Keratinocyte (primary cell): Measurements from ENCODE around the gene PITX3. TPM values are rescaled to one million over a fixed set of nuclear protein-coding genes. Genes with fewer than 3 reads are reported as not detected.

Source experiments
- DNase-seq: peaks from one replicate; pipeline ENCODE4 v3.0.0-alpha.2; 2011; ENCODE audit warnings: low read depth, missing footprints, low spot score
- FAIRE-seq: peaks from 2 replicates; lab custom pipeline; 2011; peaks lifted over from hg19 to GRCh38; lab: Jason Lieb, UNC
- H2AFZ ChIP-seq: 2 replicates; pipeline ENCODE4 v1.6.0; 2012; ENCODE audit warnings: low read length, control low read depth, inconsistent platforms; ENCODE audit not compliant: control insufficient read depth
- H3K27ac ChIP-seq: 2 replicates; pipeline ENCODE4 v1.5.1; 2011; ENCODE audit warnings: low read length; ENCODE audit not compliant: control insufficient read depth, insufficient read depth
- H3K27me3 ChIP-seq: 3 replicates; pipeline ENCODE4 v1.6.0; 2011; ENCODE audit warnings: low read length; ENCODE audit not compliant: control insufficient read depth, insufficient read depth; ENCODE audit errors: extremely low read depth
- H3K36me3 ChIP-seq, 2 experiments: 2 replicates in 1 of 2; 3 replicates in 1 of 2; pipeline ENCODE4 v1.5.1; 2011; ENCODE audit warnings: low read length in 2 of 2, mild to moderate bottlenecking in 1 of 2; ENCODE audit not compliant: control insufficient read depth in 2 of 2, insufficient read depth in 2 of 2; ENCODE audit errors: extremely low read depth in 1 of 2
- H3K4me1 ChIP-seq: 3 replicates; pipeline ENCODE4 v1.5.1; 2011; ENCODE audit warnings: low read length; ENCODE audit not compliant: control insufficient read depth, insufficient read depth; ENCODE audit errors: extremely low read depth
- H3K4me2 ChIP-seq: 3 replicates; pipeline ENCODE4 v1.6.0; 2011; ENCODE audit warnings: low read depth, low read length; ENCODE audit not compliant: control insufficient read depth, insufficient read depth; ENCODE audit errors: extremely low read depth
- H3K4me3 ChIP-seq, 3 experiments: fragments of 200-600 bp in 1 of 3; sonication (generic) in 1 of 3; 2 replicates in 2 of 3; 3 replicates in 1 of 3; pipeline ENCODE4 v1.5.1; 2011 to 2016; ENCODE audit warnings: low read length in 3 of 3, mild to moderate bottlenecking in 3 of 3, control low read depth in 2 of 3, inconsistent platforms in 1 of 3, low read depth in 1 of 3, mixed read lengths in 1 of 3, mixed run types in 1 of 3, moderate library complexity in 1 of 3; ENCODE audit not compliant: control insufficient read depth in 2 of 3, insufficient read depth in 2 of 3; ENCODE audit errors: extremely low read depth in 1 of 3
- H3K79me2 ChIP-seq: 2 replicates; pipeline ENCODE4 v1.6.0; 2012; ENCODE audit warnings: low read length; ENCODE audit not compliant: control insufficient read depth, insufficient read depth
- H3K9ac ChIP-seq: 3 replicates; pipeline ENCODE4 v1.6.0; 2011; ENCODE audit warnings: low read length; ENCODE audit not compliant: control insufficient read depth, insufficient read depth; ENCODE audit errors: extremely low read depth
- H3K9me1 ChIP-seq: 3 replicates; pipeline ENCODE4 v1.6.0; 2011; ENCODE audit warnings: low read length; ENCODE audit not compliant: control insufficient read depth, insufficient read depth; ENCODE audit errors: extremely low read depth
- H3K9me3 ChIP-seq: 2 replicates; pipeline ENCODE4 v1.5.1; 2012; ENCODE audit warnings: low read depth, low read length; ENCODE audit not compliant: control insufficient read depth
- H4K20me1 ChIP-seq: 3 replicates; pipeline ENCODE4 v1.6.0; 2011; ENCODE audit warnings: low read length; ENCODE audit not compliant: control insufficient read depth, insufficient read depth; ENCODE audit errors: extremely low read depth
- EZH2 ChIP-seq: IDR thresholded peaks from one replicate; pipeline ENCODE4 v1.6.1; 2012; ENCODE audit warnings: inconsistent platforms, mild to moderate bottlenecking, low read length, moderate library complexity
- dilution Hi-C: fragments of 300-500 bp; cut with MboI; formaldehyde crosslinking; loops from one replicate; pipeline ENCODE4 v1.7.0; 2020; ENCODE audit warnings: low sequenced_read_pairs; ENCODE audit not compliant: extremely low pct_ligation_motif_present
- polyA plus RNA-seq, 5 experiments: library from polyadenylated mRNA; depleted of rRNA in 3 of 5; stranded (reverse) in 3 of 5; stranded (forward) in 1 of 5; unstranded in 1 of 5; fragments of >200 nt; gene quantifications; 1 replicate in 1 of 5; 2 replicates in 3 of 5; 3 replicates in 1 of 5; pipeline versions ENCODE4 v1.2.1 to v1.2.3, GENCODE V29; 2011 to 2012; ENCODE audit warnings: missing spikeins in 2 of 5, low read depth in 1 of 5, low replicate concordance in 1 of 5
- TF ChIP-seq, protein P1 (sequence below), 3 experiments: IDR thresholded peaks in 1 of 3; conservative IDR thresholded peaks in 1 of 3; optimal IDR thresholded peaks in 1 of 3; 2 replicates in 2 of 3; 3 replicates in 1 of 3; pipeline versions ENCODE3 to v1.5.1; 2011; ENCODE audit warnings: low read length in 3 of 3, mild to moderate bottlenecking in 3 of 3, moderate library complexity in 2 of 3, control low read depth in 1 of 3, inconsistent platforms in 1 of 3; ENCODE audit not compliant: insufficient read depth in 2 of 3; ENCODE audit errors: extremely low read depth in 1 of 3

The PITX3 gene
- polyA plus RNA-seq, 1 donor (not counting 4 experiments of a cell fraction or from before 2014, with no cell fraction given), result not detected

GRCh38 chr10:102245932-102246251 is 4.6 kb upstream of the PITX3 start:
- peak overlapping the region; percentile 65 to 99 (median 97) for H3K4me3 ChIP-seq
- H3K27ac ChIP-seq, result peak overlapping the region; percentile 75
- peaks cover 38% of the 10 kb centered on the region for H3K4me1 ChIP-seq
- H3K9me1 ChIP-seq, result peaks cover 5% of the 10 kb centered on the region
- FAIRE-seq (no peak), DNase-seq (no peak)
- H3K9ac ChIP-seq, result peak overlapping the region; percentile 92
- dilution Hi-C loops, result no loop called here
- peak overlapping the region; percentile 95 for H3K4me2 ChIP-seq
- H3K27me3 ChIP-seq, result peaks cover 4% of the 10 kb centered on the region
- H4K20me1 ChIP-seq, result peaks cover 15% of the 10 kb centered on the region
- H3K79me2 ChIP-seq, result peaks cover 54% of the 10 kb centered on the region
- peak overlapping the region; percentile 91 for H2AFZ ChIP-seq
- TF ChIP-seq, protein P1, sequence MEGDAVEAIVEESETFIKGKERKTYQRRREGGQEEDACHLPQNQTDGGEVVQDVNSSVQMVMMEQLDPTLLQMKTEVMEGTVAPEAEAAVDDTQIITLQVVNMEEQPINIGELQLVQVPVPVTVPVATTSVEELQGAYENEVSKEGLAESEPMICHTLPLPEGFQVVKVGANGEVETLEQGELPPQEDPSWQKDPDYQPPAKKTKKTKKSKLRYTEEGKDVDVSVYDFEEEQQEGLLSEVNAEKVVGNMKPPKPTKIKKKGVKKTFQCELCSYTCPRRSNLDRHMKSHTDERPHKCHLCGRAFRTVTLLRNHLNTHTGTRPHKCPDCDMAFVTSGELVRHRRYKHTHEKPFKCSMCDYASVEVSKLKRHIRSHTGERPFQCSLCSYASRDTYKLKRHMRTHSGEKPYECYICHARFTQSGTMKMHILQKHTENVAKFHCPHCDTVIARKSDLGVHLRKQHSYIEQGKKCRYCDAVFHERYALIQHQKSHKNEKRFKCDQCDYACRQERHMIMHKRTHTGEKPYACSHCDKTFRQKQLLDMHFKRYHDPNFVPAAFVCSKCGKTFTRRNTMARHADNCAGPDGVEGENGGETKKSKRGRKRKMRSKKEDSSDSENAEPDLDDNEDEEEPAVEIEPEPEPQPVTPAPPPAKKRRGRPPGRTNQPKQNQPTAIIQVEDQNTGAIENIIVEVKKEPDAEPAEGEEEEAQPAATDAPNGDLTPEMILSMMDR (optimal IDR thresholded peaks at IDR 0.05 in 1 of 3, IDR thresholded peaks at IDR 0.05 in 1 of 3, conservative IDR thresholded peaks at IDR 0.05 in 1 of 3; ENCODE audit: extremely low read depth in 1 of 3, insufficient read depth in 2 of 3, low read length in 3 of 3), result no peak
- no peak for TF ChIP-seq EZH2
- peaks cover 0 to 2% of the 10 kb centered on the region in 2 experiments for H3K36me3 ChIP-seq
- no peaks in the 10 kb centered on the region for H3K9me3 ChIP-seq

GRCh38 chr10:102245082-102245931 is 4.0 kb upstream of the PITX3 start, which contains the start of gene GBF1:
Gene GBF1, plus strand, starts transcription at chr10:102245532. Its CDS starts 13,407 bp downstream, at chr10:102258939.
- Histone ChIP-seq H3K27me3 (peaks cover 10% of the 10 kb centered on the region), H3K9me3 (no peaks in the 10 kb centered on the region), H3K9me1 (peaks cover 5% of the 10 kb centered on the region), H2AFZ (peak within 1 kb of the TSS; percentile 95), H3K4me2 (peak within 1 kb of the TSS; percentile 95), H3K4me3 (peak within 1 kb of the TSS; percentile 65 to 99 (median 97)), H4K20me1 (peaks cover 15% of the 10 kb centered on the region), H3K4me1 (peaks cover 38% of the 10 kb centered on the region), H3K79me2 (peaks cover 48% of the 10 kb centered on the region), H3K27ac (peak within 1 kb of the TSS; percentile 75), H3K36me3 (peaks cover 0 to 2% of the 10 kb centered on the region in 2 experiments), H3K9ac (peak within 1 kb of the TSS; percentile 92)
- dilution Hi-C loops, result no loop called here
- peak; percentile 79 for FAIRE-seq
- peak; percentile 96 for DNase-seq
- TF ChIP-seq EZH2, result no peak
- TF ChIP-seq, protein P1 (optimal IDR thresholded peaks at IDR 0.05 in 1 of 3, IDR thresholded peaks at IDR 0.05 in 1 of 3, conservative IDR thresholded peaks at IDR 0.05 in 1 of 3; ENCODE audit: extremely low read depth in 1 of 3, insufficient read depth in 2 of 3, low read length in 3 of 3), result no peak
